Vagina (tissue), 2 donors: Measurements from ENCODE around the gene MPRIP.

Source experiments
- CTCF ChIP-seq, 3 experiments: fragments of 450-650 bp in 2 of 3; fragments of 200-600 bp in 1 of 3; sonication (generic) in 1 of 3; IDR thresholded peaks; one replicate each; pipeline ENCODE4 v1.5.1; 2017 to 2019; ENCODE audit warnings: antibody characterized with exemption in 3 of 3, mild to moderate bottlenecking in 2 of 3, moderate library complexity in 2 of 3
- POLR2A ChIP-seq, 2 donors: fragments of 450-650 bp; IDR thresholded peaks; one replicate each; pipeline ENCODE4 v1.6.1; 2017; ENCODE audit warnings: antibody characterized with exemption in 2 of 2, mild to moderate bottlenecking in 2 of 2, moderate library complexity in 2 of 2

GRCh38 chr17:17147821-17148220 is 105.6 kb downstream of the MPRIP start:
- TF ChIP-seq POLR2A (IDR thresholded peaks at IDR 0.05), result no peak
- no peak for TF ChIP-seq CTCF (IDR thresholded peaks at IDR 0.05)
